Cerebellar cortex (tissue), 1 donor: ENCODE results near the gene CHADL.
"Not testable (repeated sequence)": the region's sequence is repeated elsewhere in the genome, so short reads cannot be mapped to it uniquely, and the experiment has no call there.

Experiments
- DNase-seq: peaks from one replicate; pipeline ENCODE4 v3.0.0-alpha.2; 2015; ENCODE audit warnings: low spot score

Gene CHADL

GRCh38 chr22:41240377-41241132 is at the start of gene CHADL:
TSS of gene CHADL (minus strand) at chr22:41240931. CDS start at chr22:41240881, 50 bp downstream.
- DNase-seq, result no peak

- no peak for DNase-seq
Observed at GRCh38 chr22:41289671-41290070, 48.9 kb upstream of the CHADL start.

- DNase-seq, result peak; percentile 48
Observed at GRCh38 chr22:41288245-41288946, 47.7 kb upstream of the CHADL start.

- no peak for DNase-seq
Observed at GRCh38 chr22:41286639-41287091, 45.9 kb upstream of the CHADL start.

- DNase-seq, result peak; percentile 100
Observed at GRCh38 chr22:41285820-41286638, 45.3 kb upstream of the CHADL start, which contains the start of gene RANGAP1. TSS of gene RANGAP1 (minus strand) at chr22:41286187. CDS start at chr22:41281044, 5,143 bp downstream.

GRCh38 chr22:41285441-41285819 is 44.7 kb upstream of the CHADL start:
- no peak for DNase-seq

GRCh38 chr22:41284465-41284864 is 43.7 kb upstream of the CHADL start:
- no peak for DNase-seq

GRCh38 chr22:41280854-41281253 is 40.1 kb upstream of the CHADL start:
- DNase-seq, result no peak

- no peak for DNase-seq
Observed at GRCh38 chr22:41280065-41280464, 39.3 kb upstream of the CHADL start.

GRCh38 chr22:41274856-41275255 is 34.1 kb upstream of the CHADL start:
- no peak for DNase-seq

GRCh38 chr22:41273128-41273527 is 32.4 kb upstream of the CHADL start:
- no peak for DNase-seq

GRCh38 chr22:41271787-41272186 is 31.1 kb upstream of the CHADL start:
- DNase-seq, result no peak

- no peak for DNase-seq
Observed at GRCh38 chr22:41267958-41268357, 27.2 kb upstream of the CHADL start.

- no peak for DNase-seq
Observed at GRCh38 chr22:41264408-41264941, 23.7 kb upstream of the CHADL start.

GRCh38 chr22:41263704-41264103 is 23.0 kb upstream of the CHADL start:
- DNase-seq, result no peak

GRCh38 chr22:41262250-41262765 is 21.6 kb upstream of the CHADL start:
- no peak for DNase-seq

- DNase-seq, result no peak
Observed at GRCh38 chr22:41261541-41262249, 21.0 kb upstream of the CHADL start.

GRCh38 chr22:41260871-41261270 is 20.1 kb upstream of the CHADL start:
- no peak for DNase-seq

GRCh38 chr22:41259756-41260155 is 19.0 kb upstream of the CHADL start:
- not testable (repeated sequence) for DNase-seq

GRCh38 chr22:41257696-41258095 is 17.0 kb upstream of the CHADL start:
- DNase-seq, result no peak
